Ureter (tissue), 1 donor: ENCODE data around the gene SMC1B. TPM values are rescaled to one million over a fixed set of nuclear protein-coding genes. Genes with fewer than 3 reads are reported as not detected.
A peak's percentile ranks its signal among the peaks of the same experiment; 100 is the strongest.
"Not testable (repeated sequence)": the region's sequence is repeated elsewhere in the genome, so short reads cannot be mapped to it uniquely, and the experiment has no call there.

Experiments used
- DNase-seq: peaks from one replicate; pipeline ENCODE4 v3.0.0-alpha.2; 2020; ENCODE audit warnings: low spot score
- total RNA-seq: library from RNA; stranded (reverse); gene quantifications from one replicate; pipeline ENCODE4 v1.2.4, GENCODE V29; 2023
- donor health status: DM: yes; HTN: yes; CAD: no.

Gene SMC1B
- total RNA-seq, 1 donor from 2014 or later, result 0.21 TPM

DNA sequence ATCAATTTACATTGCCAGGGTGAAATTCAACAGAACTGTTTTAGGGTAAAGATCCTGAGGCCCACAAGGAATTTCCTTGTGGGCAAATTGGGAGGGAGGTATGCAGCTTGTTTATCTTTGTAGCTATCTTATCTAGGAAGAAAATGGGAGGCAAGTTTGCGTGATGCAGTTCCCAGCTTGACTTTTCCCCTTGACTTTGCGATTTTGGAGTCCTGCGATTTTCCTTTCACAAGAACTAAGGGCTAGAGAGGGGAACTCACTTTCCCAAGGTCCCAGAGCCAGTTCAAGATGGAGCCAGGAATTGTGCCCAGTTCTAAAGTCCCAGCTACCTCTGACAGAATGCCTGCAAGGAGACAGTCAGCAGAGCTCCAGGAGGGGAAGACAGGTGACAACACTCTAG lies 30.8 kb upstream of the SMC1B start:
- DNase-seq, result no peak

DNA sequence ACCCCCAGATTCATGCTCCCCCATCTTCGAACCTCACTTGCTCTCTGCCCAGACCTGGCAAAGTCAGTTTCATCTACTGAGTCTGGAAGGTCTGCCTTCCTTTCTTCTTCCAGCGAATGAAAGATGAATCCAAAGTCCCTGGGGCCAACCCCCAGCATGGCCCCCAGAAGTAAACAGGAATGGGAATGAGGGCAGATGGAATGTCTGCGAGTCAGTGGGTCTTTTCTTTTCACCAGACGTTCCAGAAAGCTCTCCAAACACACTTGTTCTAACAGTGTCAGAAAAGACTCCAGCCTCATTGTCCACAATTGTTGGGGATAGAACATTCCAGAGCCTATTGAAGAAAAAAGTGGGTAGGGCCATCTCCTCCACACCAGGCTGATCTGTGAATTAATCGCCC lies 28.7 kb upstream of the SMC1B start:
- DNase-seq, result no peak

DNA sequence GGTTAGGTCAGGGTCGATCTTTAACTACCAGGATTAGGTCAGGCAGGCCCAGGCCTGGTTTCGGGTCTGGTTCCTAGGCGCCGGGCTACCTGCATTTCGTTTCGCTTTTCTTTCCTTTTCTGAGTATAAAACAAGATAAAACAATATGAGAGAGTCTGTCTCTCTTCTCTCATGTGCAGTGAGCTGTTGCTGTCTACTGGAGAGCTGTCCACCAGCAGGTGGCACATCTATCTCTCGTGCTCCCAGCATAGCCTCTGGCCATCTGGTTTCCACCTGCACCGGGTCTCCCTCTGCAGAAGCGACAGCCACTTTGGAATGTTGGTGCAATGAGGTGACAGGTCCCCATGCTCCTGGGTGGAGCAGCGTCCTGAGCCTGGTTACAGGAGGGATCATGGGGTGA lies 27.7 kb upstream of the SMC1B start:
- peak; percentile 75 for DNase-seq

DNA sequence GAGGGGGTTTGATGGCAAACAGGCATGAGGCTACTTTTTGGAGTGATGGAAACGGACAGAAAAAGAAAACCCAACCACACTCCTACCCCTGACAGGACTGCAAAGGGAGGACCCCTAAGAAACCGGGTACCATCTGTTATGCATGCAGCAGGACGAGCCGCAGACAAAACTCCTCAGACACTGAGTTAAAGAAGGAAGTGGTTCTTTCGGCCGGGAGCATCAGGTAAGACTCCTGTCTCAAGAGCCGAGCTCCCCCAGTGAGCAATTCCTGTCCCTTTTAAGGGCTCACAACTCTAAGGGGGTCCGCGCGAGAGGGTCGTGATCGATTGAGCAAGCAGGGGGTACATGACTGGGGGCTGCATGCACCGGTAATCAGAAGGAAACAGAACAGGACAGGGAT lies 27.3 kb upstream of the SMC1B start:
- DNase-seq, result not testable (repeated sequence)

DNA sequence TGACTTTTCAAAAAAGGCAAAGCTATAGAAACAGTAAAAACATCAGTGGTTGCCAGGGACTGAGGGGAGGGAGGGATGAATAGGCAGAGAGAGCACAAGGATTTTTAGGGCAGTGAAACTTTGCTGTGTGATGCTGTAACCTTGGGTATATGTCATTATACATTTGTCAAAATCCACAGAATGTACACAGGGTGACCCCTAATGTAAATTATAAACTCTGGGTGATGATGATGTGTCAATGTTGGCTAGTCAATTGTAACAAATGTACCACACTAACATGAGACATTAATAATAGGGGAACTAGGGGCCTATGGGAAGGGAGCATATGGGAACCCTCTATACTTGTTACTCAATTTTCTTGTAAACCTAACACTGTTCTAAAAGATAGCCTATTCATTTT lies 24.9 kb upstream of the SMC1B start:
- no peak for DNase-seq

DNA sequence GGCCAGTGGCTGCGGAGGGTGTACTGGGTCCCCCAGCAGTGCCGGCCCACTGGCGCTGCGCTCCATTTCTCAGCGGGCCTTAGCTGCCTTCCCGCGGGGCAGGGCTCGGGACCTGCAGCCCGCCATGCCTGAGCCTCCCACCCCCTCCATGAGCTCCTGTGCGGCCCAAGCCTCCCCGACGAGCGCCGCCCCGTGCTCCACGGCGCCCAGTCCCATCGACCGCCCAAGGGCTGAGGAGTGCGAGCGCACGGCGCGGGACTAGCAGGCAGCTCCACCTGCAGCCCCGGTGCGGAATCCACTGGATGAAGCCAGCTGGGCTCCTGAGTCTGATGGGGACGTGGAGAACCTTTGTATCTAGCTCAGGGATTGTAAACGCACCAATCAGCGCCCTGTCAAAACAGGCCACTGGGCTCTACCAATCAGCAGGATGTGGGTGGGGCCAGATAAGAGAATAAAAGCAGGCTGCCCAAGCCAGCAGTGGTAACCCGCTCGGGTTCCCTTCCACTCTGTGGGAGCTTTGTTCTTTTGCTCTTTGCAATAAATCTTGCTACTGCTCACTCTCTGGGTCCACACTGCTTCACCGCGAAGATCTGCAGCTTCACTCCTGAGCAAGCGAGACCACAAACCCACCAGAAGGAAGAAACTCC lies 23.6 kb upstream of the SMC1B start:
- DNase-seq, result not testable (repeated sequence)

DNA sequence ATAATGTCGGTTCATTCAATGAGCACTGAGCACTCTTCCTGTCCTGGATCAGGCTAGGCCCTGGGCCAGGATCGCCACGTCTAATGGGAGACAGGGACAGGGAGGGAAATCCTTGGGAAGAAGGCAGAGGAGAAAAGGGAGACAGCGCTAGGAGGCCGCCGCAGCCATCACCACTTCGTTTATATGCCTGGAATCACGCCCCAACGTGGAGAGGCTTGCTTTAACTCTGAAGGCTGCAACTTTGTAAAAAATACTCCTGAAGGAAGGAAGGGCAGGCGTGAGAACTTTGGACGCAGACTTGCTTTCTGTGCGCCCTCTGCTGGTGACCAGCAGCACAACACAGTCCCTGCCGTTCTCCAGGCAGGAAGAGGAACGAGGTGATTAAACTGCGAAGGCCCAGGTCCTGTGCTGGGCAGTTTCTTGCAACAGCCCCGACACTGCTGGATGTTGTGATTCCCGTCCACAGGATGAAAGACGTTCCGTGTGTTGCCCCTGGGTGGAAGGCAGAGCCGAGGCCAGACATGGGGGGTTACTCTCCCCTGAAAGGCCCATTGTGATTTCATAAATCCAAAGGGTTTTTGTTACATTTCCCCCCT lies 22.2 kb upstream of the SMC1B start:
- peak; percentile 93 for DNase-seq

DNA sequence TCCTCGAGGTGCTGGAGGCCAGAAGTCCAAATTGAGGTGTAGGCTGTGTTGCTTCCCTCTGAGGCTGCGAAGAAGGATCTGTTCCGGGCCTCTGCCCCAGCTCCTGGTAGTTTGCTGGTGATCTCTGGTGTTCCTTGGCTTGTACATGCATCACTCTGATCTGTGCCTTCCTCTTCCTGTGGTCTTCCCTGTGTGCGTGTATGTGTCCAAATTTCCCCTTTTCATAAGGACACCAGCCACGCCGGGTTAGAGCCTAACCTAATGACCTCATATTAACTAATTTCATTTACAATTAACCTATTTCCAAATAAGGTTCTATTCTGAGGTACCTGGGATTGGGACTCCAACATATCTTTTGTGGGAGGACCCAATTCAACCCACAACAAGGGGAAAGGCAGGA lies 21.6 kb upstream of the SMC1B start:
- no peak for DNase-seq

DNA sequence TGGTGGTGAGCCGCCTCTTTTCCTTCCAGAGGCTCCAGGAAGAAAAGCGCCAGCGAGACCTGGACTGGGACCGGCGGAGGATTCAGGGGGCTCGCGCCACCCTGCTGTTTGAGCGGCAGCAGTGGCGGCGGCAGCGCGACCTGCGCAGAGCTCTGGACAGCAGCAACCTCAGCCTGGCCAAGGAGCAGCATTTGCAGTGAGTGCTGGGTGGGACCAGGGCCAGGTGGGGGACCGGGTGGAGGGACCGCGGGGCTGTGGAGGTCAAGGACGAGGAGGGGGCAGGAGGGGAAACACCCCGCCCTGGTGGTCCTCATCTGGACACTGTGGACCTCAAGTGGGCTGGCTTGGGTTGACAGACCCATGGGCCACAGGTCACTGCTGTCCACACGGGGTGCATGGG lies 17.5 kb upstream of the SMC1B start:
- DNase-seq, result no peak

DNA sequence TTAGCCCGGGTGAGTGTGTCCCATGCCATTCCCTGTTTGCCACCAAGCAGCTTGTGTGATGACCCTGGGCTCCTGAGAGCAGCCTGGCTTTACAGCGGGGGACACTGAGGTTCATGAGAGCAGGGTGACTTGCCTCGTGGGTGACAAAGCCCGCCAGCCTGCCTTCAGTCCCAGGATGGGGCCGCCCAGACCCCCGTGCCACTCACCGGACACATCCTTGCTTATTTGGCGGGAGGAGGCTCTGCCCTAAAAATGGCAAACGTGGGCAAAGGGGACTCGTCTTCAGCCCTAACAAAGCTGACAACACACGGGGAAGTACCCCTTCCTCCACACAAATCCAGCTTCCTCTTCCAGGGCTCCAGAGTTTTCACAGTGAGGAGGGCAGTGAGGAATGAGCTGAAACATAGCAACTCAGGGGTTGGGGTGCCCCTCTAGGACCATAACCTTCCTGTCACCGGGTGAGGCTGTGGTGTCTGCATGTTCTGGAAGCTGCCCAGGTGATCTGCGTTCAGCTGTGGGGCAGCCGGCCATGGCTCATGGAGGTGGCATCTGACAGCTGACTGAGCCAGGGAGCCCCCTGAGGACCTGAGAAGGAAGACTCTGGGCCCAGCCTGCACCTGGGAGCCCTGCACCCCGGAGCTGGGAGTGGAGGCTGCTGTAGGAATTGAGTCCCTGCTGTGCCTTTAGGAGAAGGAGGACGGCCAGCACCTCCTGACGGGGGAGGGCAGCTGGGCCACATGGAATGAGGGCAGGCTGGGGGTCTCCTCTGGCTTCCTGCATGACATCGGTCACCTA lies 16.8 kb upstream of the SMC1B start:
- DNase-seq, result no peak

DNA sequence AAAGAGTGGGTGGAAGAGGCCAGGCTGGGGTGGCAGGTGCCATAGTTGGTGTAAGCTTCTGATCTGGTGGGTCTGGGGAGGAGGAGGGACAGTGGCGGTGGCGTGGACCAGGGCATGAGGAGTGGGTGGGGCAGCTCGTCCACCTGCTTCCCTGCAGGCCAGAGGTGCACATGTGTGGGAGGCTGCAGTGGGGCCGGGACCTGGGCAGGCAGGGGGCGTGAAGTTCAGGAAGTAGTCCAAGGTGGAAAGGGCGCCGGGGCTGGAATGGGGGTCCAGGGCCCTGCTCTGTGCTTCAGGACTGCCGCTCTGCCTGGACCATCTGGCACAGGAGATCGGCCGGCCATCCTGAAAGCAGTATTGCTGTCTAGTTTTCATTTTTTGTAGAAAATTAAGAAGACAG lies 16.0 kb upstream of the SMC1B start:
- DNase-seq, result peak; percentile 36

DNA sequence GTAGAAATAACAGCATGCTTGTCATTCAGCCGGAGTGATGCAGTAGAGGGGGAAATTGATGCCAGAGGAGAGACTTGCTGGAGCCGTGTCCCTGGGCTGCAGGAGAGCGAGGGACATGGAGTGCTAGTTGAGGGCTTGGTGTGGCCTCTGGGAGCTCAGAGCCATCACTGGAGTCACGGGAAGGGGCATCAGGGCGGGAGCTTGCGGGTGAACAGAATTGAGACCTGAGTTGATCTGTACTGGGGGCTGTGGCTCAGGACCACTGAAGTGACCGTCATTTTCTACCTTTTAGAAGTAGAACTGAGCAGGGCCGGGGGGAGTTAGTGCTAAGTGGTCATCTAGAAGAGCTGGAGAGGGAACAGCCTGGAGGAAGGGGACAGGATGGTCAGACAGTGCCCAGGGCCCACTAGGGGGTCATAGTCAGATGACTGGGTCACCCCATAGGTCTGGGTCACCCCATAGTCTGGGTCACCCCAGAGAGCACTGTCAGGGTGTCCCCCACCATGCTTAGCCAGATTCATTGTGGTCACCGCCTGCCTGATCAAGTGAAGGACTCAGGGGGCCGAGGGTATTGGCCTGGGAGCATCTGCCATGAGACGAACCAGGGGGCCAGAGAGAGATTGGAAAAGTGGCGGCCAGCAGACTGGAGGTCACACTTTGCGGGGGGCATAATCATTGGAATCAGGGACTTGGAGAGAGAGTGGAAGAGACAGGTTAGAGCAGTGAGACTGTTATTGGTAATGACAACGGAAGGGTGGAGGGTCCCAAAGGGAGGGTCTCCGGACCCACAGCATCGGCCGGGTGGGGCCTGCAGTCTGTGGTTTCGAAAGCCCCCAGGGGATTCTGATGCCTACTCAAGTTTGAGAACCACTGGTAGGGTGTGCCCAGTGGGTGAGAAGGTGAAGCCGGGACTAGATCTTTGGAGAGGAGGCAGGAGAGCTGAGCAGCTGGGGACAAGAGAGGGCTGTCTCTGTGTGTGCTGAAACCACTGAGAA lies 15.3 kb upstream of the SMC1B start:
- peak; percentile 39 for DNase-seq

DNA sequence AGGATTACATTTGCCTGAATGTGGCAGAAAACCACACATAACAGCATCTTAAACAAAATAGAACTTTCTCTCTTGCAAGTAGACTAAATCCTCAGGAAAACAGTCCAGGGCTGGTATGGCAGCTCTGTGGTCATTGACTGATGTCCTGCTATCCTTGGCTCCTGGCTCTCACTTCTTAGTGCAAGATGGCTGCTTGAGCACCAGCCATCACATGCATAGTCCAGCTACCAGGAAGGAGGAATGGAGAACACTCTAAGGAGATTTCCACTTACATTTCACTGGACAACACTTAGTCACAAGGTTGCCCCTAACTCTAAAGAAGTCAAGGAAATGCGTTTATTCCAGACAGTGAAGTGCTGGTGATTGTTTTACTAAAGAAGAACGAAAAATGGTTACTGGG lies 13.7 kb upstream of the SMC1B start:
- DNase-seq, result no peak

DNA sequence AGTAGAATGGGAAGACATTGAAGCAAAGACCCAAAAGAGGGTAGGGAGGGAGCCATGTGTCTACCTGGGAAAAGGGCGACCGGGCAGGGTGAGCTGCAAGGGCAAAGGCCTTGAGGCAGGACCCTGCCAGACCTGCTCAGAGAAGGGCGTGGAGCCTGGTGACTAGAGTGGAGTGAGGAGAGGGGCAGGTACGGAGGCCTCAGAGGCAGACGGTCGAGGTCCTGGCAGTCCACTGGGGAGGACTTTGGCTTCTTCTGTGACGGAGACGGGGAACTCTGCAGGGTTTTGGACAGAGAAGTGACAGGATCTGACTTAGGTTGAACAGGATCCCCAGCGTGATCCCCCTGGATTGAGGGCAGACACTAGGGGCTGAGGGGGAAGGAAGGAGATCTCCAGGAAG lies 13.0 kb upstream of the SMC1B start:
- DNase-seq, result peak; percentile 35

DNA sequence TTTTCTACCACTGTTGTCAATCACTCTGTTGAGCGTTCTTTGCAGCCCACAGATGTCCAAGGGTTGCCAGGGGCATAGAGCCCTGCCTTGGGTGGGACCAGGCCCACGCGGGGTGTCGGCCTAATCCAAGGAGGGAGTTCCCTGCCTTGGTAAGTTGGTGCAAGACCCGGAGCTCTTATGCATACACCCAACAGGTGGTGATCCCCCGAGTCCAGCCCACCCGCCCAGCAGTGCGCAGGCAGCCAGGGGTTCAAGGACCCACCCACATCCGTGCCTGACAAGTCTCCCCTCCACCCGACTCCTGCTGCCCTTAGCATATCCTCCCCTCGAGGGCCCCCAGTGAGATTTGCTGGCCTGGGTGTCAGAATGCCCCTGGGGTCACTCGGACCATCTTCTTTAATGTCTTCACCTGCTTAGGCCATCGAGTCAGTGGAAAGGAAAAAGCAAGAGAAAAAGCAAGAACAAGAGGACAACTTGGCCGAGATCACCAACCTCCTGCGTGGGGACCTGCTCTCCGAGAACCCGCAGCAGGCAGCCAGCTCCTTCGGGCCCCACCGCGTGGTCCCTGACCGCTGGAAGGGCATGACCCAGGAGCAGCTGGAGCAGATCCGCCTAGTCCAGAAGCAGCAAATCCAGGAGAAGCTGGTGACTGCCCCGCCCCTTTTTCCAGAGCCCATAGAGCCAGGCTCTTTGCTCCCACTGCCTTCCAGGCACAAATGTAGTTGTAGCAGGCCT lies 12.3 kb upstream of the SMC1B start:
- DNase-seq, result peak; percentile 40

DNA sequence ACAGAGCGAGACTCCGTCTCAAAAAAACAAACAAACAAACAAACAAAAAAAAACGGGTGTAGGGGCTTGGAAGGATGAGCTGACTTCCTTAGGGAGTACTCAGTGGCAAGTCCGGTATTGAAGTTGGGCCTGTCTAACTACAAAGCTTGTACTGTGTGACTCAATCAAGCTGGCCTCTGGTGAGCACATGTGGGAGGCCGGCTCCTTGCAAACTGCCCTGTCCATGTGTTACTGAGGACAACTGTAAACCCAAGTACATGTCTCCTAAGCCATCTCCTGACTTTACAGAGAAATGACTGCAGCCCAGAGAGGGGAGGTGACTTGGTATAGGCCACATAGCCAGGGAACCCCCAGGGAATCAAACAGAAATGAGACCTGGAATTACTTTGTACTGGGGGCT lies 11.7 kb upstream of the SMC1B start:
- peak; percentile 37 for DNase-seq

DNA sequence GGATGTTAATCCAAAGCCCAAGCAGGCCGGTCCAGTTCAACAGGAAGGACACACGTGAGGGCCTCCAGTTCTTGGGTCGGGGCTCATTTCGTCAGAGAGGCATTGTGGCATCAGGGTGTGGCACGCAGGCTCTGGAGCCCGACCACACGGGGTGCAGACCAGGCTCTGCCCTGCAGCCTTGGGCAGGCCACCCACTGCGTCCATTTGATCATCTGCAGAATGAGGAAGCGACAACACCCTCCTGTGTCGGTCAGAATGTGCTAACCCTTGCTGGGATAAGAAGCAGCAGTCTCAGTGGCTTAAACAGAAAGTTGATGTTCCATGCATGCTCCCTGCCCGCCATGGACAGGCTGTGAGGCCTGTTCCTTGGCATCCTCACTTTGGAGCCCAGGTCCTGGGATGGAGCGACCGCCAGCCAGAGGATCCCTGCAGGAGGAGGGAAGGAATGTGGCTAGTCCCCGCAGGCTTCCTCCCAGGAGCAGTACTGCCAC lies 10.9 kb upstream of the SMC1B start:
- DNase-seq, result peak; percentile 78

DNA sequence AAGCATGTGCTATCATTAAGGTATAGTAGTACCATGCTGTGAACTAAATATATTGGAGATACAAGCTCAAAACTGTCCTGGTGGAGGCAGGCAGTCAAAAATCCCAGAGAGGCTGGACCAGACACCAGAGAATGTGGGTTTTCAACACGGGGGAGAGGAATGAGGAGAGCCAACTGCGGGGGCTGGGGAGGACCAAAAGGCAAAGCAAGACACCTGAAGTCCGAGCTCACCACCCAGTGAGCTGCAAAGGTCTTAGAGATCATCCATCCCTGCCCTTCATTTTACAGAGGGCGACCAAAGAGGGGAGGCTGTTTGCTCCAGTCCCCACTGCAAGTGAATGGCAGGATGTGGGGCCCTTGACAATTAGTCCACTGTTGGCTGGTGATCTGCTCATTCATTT lies 10.1 kb upstream of the SMC1B start:
- peak; percentile 36 for DNase-seq

DNA sequence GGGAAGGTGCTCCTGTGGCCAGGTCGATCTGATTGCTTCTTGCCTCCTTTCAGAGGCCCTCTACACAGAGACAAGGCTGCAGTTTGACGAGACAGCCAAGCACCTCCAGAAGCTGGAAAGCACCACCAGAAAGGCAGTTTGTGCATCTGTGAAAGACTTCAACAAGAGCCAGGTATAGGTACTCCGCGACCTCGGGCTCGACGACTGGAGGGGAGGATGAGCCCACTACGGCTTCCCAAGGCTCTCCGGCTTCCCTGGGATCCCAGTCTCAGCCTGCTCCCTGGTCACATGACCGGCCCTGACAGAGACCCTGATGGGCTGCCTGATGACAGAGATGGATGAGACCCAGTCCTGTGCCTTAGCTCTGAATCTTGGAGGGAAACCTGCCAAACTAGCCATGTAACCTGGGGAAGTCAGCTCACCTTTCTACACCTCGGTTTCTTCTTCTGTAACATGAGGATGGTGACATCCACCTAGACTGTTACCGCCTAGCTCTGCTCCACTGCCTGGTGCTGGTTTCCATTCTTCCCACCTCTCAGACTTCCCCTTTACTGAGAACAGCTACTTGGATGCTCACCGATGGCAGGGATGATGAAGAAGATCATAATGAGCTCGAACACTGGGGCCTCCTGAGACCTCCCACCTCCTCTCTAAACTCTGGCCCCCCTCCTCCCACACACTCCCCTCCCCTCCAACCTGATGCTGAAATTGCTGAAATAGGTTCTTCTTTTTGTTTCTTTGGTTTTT lies 9.0 kb upstream of the SMC1B start:
- peak; percentile 29 for DNase-seq

DNA sequence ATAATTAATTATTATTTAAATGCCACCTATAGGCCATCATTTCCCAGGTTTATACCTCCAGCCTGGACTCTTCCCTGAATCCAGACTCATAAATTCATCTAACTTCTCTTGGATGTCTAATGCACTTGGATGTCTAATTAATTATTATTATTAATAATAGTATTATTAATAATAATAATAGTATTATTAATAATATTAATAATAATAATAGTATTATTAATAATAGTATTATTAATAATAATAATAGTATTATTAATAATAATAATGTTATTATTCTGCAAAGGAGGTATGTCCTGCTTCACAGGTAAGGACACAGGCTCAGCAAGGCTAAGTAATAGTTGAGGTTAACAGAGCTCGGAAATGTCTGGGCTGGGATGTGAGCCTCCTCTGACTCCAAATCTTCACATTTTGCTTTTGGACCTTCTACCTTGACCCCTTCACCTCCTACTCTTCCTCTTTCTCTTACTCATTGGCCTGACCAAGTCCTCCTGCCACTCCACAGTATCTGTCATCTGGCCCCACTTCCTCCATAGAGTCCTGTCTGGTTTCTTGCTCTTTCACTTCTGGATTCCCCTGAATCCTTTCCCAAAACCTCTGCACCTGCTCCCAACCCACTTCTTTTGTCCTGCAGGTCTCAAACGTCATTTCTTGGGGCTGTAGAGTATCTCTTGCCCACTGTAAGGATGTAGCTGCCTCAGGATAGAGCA lies 8.1 kb upstream of the SMC1B start:
- DNase-seq, result no peak
